Activated naive CD4-positive, alpha-beta T cell treated with anti-CD3 and anti-CD28 coated beads, Interleukin-2, amount 50 U/mL, for 24 hours (primary cell): ENCODE measurements around the gene ADAMTS6.
"Not testable (repeated sequence)": the region's sequence is repeated elsewhere in the genome, so short reads cannot be mapped to it uniquely, and the experiment has no call there.

ENCODE experiments used
- H3K27ac Mint-ChIP-seq: one replicate; pipeline ENCODE4 v1.8.0; 2021; ENCODE audit warnings: mild to moderate bottlenecking, mixed read lengths
- H3K27me3 Mint-ChIP-seq: one replicate; pipeline ENCODE4 v1.8.0; 2021; ENCODE audit warnings: mixed read lengths
- H3K36me3 Mint-ChIP-seq: one replicate; pipeline ENCODE4 v1.8.0; 2021; ENCODE audit warnings: mixed read lengths
- H3K4me1 Mint-ChIP-seq: one replicate; pipeline ENCODE4 v1.8.0; 2021; ENCODE audit warnings: mixed read lengths
- H3K4me3 Mint-ChIP-seq: one replicate; pipeline ENCODE4 v1.8.0; 2021; ENCODE audit warnings: mild to moderate bottlenecking, mixed read lengths
- H3K9me3 Mint-ChIP-seq: one replicate; pipeline ENCODE4 v1.8.0; 2021; ENCODE audit warnings: mixed read lengths

Gene ADAMTS6

GRCh38 chr5:65423623-65424022 lies 58.1 kb downstream of the ADAMTS6 start:
- Mint-ChIP-seq H3K27ac (no peak overlapping the region), H3K9me3 (peaks cover 4% of the 10 kb centered on the region), H3K27me3 (no peaks in the 10 kb centered on the region), H3K4me1 (no peaks in the 10 kb centered on the region), H3K4me3 (no peak overlapping the region), H3K36me3 (peaks cover 7% of the 10 kb centered on the region)

- Mint-ChIP-seq H3K4me3 (no peak overlapping the region), H3K27me3 (no peaks in the 10 kb centered on the region), H3K9me3 (peaks cover 14% of the 10 kb centered on the region), H3K4me1 (no peaks in the 10 kb centered on the region), H3K36me3 (peaks cover 7% of the 10 kb centered on the region), H3K27ac (no peak overlapping the region)
Measured at GRCh38 chr5:65418661-65419060, 63.1 kb downstream of the ADAMTS6 start.

GRCh38 chr5:65413822-65414221 lies 67.9 kb downstream of the ADAMTS6 start:
- Mint-ChIP-seq H3K4me1 (no peaks in the 10 kb centered on the region), H3K27ac (no peak overlapping the region), H3K4me3 (no peak overlapping the region), H3K36me3 (peaks cover 1% of the 10 kb centered on the region), H3K27me3 (no peaks in the 10 kb centered on the region), H3K9me3 (peaks cover 10% of the 10 kb centered on the region)

- H3K27me3 Mint-ChIP-seq = no peaks in the 10 kb centered on the region
Measured at GRCh38 chr5:65412842-65413241, 68.9 kb downstream of the ADAMTS6 start.

GRCh38 chr5:65411356-65411755 lies 70.4 kb downstream of the ADAMTS6 start:
- Mint-ChIP-seq H3K27me3 (no peaks in the 10 kb centered on the region), H3K36me3 (peaks cover 6% of the 10 kb centered on the region), H3K4me3 (no peak overlapping the region)

More at GRCh38 chr5:65412842-65413241, 68.9 kb downstream of the ADAMTS6 start:
- Mint-ChIP-seq H3K36me3 (peaks cover 1% of the 10 kb centered on the region), H3K27ac (no peak overlapping the region), H3K9me3 (peaks cover 10% of the 10 kb centered on the region), H3K4me1 (no peaks in the 10 kb centered on the region), H3K4me3 (no peak overlapping the region)

GRCh38 chr5:65395526-65396155 lies 86.1 kb downstream of the ADAMTS6 start:
- no peak overlapping the region for H3K27ac Mint-ChIP-seq
- H3K9me3 Mint-ChIP-seq = no peaks in the 10 kb centered on the region
- H3K4me1 Mint-ChIP-seq = no peaks in the 10 kb centered on the region
- H3K36me3 Mint-ChIP-seq = no peaks in the 10 kb centered on the region
- no peaks in the 10 kb centered on the region for H3K27me3 Mint-ChIP-seq
- no peak overlapping the region for H3K4me3 Mint-ChIP-seq

More at GRCh38 chr5:65411356-65411755, 70.4 kb downstream of the ADAMTS6 start:
- Mint-ChIP-seq H3K4me1 (no peaks in the 10 kb centered on the region), H3K27ac (no peak overlapping the region), H3K9me3 (no peaks in the 10 kb centered on the region)

- no peaks in the 10 kb centered on the region for H3K9me3 Mint-ChIP-seq
- no peak overlapping the region for H3K27ac Mint-ChIP-seq
- H3K36me3 Mint-ChIP-seq = no peaks in the 10 kb centered on the region
- no peaks in the 10 kb centered on the region for H3K27me3 Mint-ChIP-seq
- no peak overlapping the region for H3K4me3 Mint-ChIP-seq
- no peaks in the 10 kb centered on the region for H3K4me1 Mint-ChIP-seq
Measured at GRCh38 chr5:65394087-65394486, 87.6 kb downstream of the ADAMTS6 start.

GRCh38 chr5:65391591-65391990 lies 90.1 kb downstream of the ADAMTS6 start:
- no peak overlapping the region for H3K27ac Mint-ChIP-seq
- H3K4me1 Mint-ChIP-seq = no peaks in the 10 kb centered on the region
- H3K4me3 Mint-ChIP-seq = no peak overlapping the region
- no peaks in the 10 kb centered on the region for H3K9me3 Mint-ChIP-seq
- H3K27me3 Mint-ChIP-seq = no peaks in the 10 kb centered on the region
- no peaks in the 10 kb centered on the region for H3K36me3 Mint-ChIP-seq

GRCh38 chr5:65390208-65390607 lies 91.5 kb downstream of the ADAMTS6 start:
- Mint-ChIP-seq H3K9me3 (no peaks in the 10 kb centered on the region), H3K36me3 (no peaks in the 10 kb centered on the region), H3K4me1 (no peaks in the 10 kb centered on the region), H3K27me3 (no peaks in the 10 kb centered on the region), H3K4me3 (no peak overlapping the region), H3K27ac (no peak overlapping the region)

GRCh38 chr5:65383859-65384258 lies 97.9 kb downstream of the ADAMTS6 start:
- Mint-ChIP-seq H3K36me3 (no peaks in the 10 kb centered on the region), H3K27me3 (no peaks in the 10 kb centered on the region), H3K4me1 (no peaks in the 10 kb centered on the region), H3K4me3 (no peak overlapping the region), H3K27ac (no peak overlapping the region), H3K9me3 (no peaks in the 10 kb centered on the region)

GRCh38 chr5:65382582-65382981 lies 99.1 kb downstream of the ADAMTS6 start:
- no peak overlapping the region for H3K27ac Mint-ChIP-seq
- H3K4me1 Mint-ChIP-seq = no peaks in the 10 kb centered on the region
- H3K4me3 Mint-ChIP-seq = no peak overlapping the region
- no peaks in the 10 kb centered on the region for H3K36me3 Mint-ChIP-seq
- no peaks in the 10 kb centered on the region for H3K9me3 Mint-ChIP-seq
- H3K27me3 Mint-ChIP-seq = no peaks in the 10 kb centered on the region

- H3K4me1 Mint-ChIP-seq, H3K36me3 Mint-ChIP-seq, H3K9me3 Mint-ChIP-seq, H3K27me3 Mint-ChIP-seq, H3K4me3 Mint-ChIP-seq, H3K27ac Mint-ChIP-seq: not testable (repeated sequence)
Measured at GRCh38 chr5:65370505-65370904, 111.2 kb downstream of the ADAMTS6 start.

- Mint-ChIP-seq H3K27ac (no peak overlapping the region), H3K4me1 (no peaks in the 10 kb centered on the region), H3K27me3 (peaks cover 1% of the 10 kb centered on the region), H3K36me3 (no peaks in the 10 kb centered on the region), H3K4me3 (no peak overlapping the region), H3K9me3 (no peaks in the 10 kb centered on the region)
Measured at GRCh38 chr5:65366655-65367054, 115.1 kb downstream of the ADAMTS6 start.

GRCh38 chr5:65364907-65365306 lies 116.8 kb downstream of the ADAMTS6 start:
- H3K9me3 Mint-ChIP-seq = no peaks in the 10 kb centered on the region
- H3K4me1 Mint-ChIP-seq = no peaks in the 10 kb centered on the region
- H3K27ac Mint-ChIP-seq = no peak overlapping the region
- no peaks in the 10 kb centered on the region for H3K36me3 Mint-ChIP-seq
- H3K27me3 Mint-ChIP-seq = peaks cover 1% of the 10 kb centered on the region
- no peak overlapping the region for H3K4me3 Mint-ChIP-seq

- H3K27me3 Mint-ChIP-seq = peaks cover 3% of the 10 kb centered on the region
- no peaks in the 10 kb centered on the region for H3K9me3 Mint-ChIP-seq
- no peaks in the 10 kb centered on the region for H3K4me1 Mint-ChIP-seq
- no peaks in the 10 kb centered on the region for H3K36me3 Mint-ChIP-seq
- no peak overlapping the region for H3K4me3 Mint-ChIP-seq
- H3K27ac Mint-ChIP-seq = no peak overlapping the region
Measured at GRCh38 chr5:65363499-65363898, 118.2 kb downstream of the ADAMTS6 start.

- H3K4me3 Mint-ChIP-seq = no peak overlapping the region
- H3K36me3 Mint-ChIP-seq = no peaks in the 10 kb centered on the region
- no peak overlapping the region for H3K27ac Mint-ChIP-seq
- no peaks in the 10 kb centered on the region for H3K9me3 Mint-ChIP-seq
- H3K27me3 Mint-ChIP-seq = peaks cover 4% of the 10 kb centered on the region
- no peaks in the 10 kb centered on the region for H3K4me1 Mint-ChIP-seq
Measured at GRCh38 chr5:65359981-65360380, 121.7 kb downstream of the ADAMTS6 start.

- Mint-ChIP-seq H3K27ac (no peak overlapping the region), H3K4me3 (no peak overlapping the region), H3K36me3 (no peaks in the 10 kb centered on the region), H3K27me3 (peaks cover 4% of the 10 kb centered on the region), H3K4me1 (no peaks in the 10 kb centered on the region), H3K9me3 (no peaks in the 10 kb centered on the region)
Measured at GRCh38 chr5:65359569-65359968, 122.2 kb downstream of the ADAMTS6 start.
